ENCODE measurements around the gene YIPF2.

GRCh38 chr19:10924597-10924996 lies 3.8 kb downstream of the YIPF2 start:
- TF ChIP-seq CTCF (IDR thresholded peaks at IDR 0.05): no peak
- no peak for TF ChIP-seq EP300 (IDR thresholded peaks at IDR 0.05; ENCODE audit: low read depth)

Data from transverse colon (tissue), 3 donors.